ENCODE measurements around the gene INSIG2.

The INSIG2 gene

DNA sequence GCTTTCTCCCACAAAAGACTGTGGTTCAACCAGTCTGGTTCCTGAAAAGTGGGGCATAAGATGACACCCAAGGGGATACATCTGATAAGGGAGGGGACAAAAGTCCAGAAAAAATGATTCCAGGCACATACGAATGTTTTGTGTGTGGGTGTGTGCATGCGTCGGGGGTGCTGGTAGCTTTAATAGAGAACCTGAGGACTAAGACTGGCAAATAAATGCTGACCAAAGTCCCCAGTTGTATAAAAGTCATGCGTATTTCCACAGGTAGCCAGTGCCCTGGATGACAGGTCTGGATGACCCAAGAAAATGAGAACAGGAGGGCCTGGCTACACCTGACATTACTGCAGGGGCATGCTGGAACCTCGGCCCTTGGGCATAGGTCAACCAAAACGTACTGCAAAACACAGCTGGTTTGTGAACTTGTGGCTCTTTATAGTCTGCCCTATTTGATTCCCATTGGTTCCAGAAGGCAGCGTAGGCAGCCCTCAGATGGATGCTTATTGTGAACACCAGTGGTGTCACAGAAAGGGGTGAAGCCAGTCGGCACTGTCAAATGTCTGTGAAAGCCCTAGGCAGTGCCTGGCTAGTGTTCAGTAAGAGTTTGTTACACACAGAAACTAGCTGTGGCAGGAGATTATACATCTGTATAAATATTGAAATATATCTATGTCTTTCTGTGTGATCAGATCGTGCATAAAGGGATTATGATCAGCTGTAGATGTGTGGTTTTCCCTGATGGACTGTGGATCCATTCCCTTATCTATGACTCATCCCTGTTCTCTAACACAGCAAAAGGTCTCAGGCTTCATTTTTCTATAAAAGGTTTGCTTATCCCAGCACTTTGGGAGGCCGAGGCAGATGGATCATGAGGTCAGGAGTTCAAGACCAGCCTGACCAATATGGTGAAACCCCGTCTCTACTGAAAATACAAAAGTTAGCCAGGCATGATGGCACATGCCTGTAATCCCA is 58.3 kb downstream of the INSIG2 start:
- ChIA-PET POLR2A (no interaction called here), CTCF (interaction anchor here (1.4 to 1.8 kb wide), 6 partner anchors 8 to 114 kb away, joined by 3 to 7 read pairs (median 4); no protein-coding TSS in a partner anchor)
- H3K4me1 ChIP-seq (ENCODE audit: control extremely low read depth in 1 of 4, control insufficient read depth in 4 of 4, insufficient read depth in 4 of 4, low read length in 3 of 4), result no peaks in the 10 kb centered on the region
- WGBS (ENCODE audit: insufficient coverage), result 98% methylated on average over 9 of the region's 11 CpGs
- H3K36me3 ChIP-seq (ENCODE audit: control insufficient read depth in 4 of 4, insufficient read depth in 4 of 4, low read length in 3 of 4), result no peaks in the 10 kb centered on the region
- no peaks in the 10 kb centered on the region for H3K27me3 ChIP-seq (replicated peaks in 2 of 5; ENCODE audit: control insufficient read depth in 4 of 5, insufficient read depth in 5 of 5, low read length in 4 of 5)
- DNase-seq, result no peak
- no peak overlapping the region for H3K4me3 ChIP-seq (ENCODE audit: control insufficient read depth in 1 of 7, extremely low read depth in 1 of 7, insufficient read depth in 4 of 7, low read depth in 2 of 7, low read length in 6 of 7)
- H3K27ac ChIP-seq (ENCODE audit: insufficient read depth in 1 of 2, low read depth in 1 of 2, low read length in 2 of 2, poor library complexity in 1 of 2, severe bottlenecking in 2 of 2), result no peak overlapping the region
- no peaks in the 10 kb centered on the region for H3K9me3 ChIP-seq (ENCODE audit: control extremely low read depth in 1 of 5, control insufficient read depth in 4 of 5, insufficient read depth in 2 of 5, low read depth in 1 of 5, low read length in 4 of 5)

- CTCF ChIA-PET, result interaction anchor here (0.8 to 3.1 kb wide), 7 partner anchors 9 to 115 kb away, joined by 3 to 20 read pairs (median 3); no protein-coding TSS in a partner anchor
These were observed 59.9 kb downstream of the INSIG2 start for GRCh38 chr2:118148133-118148532.

GRCh38 chr2:118148809-118149208 is 60.5 kb downstream of the INSIG2 start:
- Histone ChIP-seq H3K36me3 (ENCODE audit: control insufficient read depth in 4 of 4, insufficient read depth in 4 of 4, low read length in 3 of 4) (no peaks in the 10 kb centered on the region), H3K9me3 (ENCODE audit: control extremely low read depth in 1 of 5, control insufficient read depth in 4 of 5, insufficient read depth in 2 of 5, low read depth in 1 of 5, low read length in 4 of 5) (no peaks in the 10 kb centered on the region), H3K4me1 (ENCODE audit: control extremely low read depth in 1 of 4, control insufficient read depth in 4 of 4, insufficient read depth in 4 of 4, low read length in 3 of 4) (no peaks in the 10 kb centered on the region), H3K27me3 (replicated peaks in 2 of 5; ENCODE audit: control insufficient read depth in 4 of 5, insufficient read depth in 5 of 5, low read length in 4 of 5) (no peaks in the 10 kb centered on the region), H3K4me3 (ENCODE audit: control insufficient read depth in 1 of 7, extremely low read depth in 1 of 7, insufficient read depth in 4 of 7, low read depth in 2 of 7, low read length in 6 of 7) (no peak overlapping the region), H3K27ac (ENCODE audit: insufficient read depth in 1 of 2, low read depth in 1 of 2, low read length in 2 of 2, poor library complexity in 1 of 2, severe bottlenecking in 2 of 2) (no peak overlapping the region)
- WGBS (ENCODE audit: insufficient coverage), result 33% methylated on average over 2 of the region's 3 CpGs
- ChIA-PET POLR2A (no interaction called here), CTCF (interaction anchor here (1.0 to 3.1 kb wide), 5 partner anchors 9 to 116 kb away, joined by 3 to 20 read pairs (median 3); no protein-coding TSS in a partner anchor)
- DNase-seq, result peak; percentile 25 to 62 (median 61)

More at GRCh38 chr2:118148133-118148532, 59.9 kb downstream of the INSIG2 start:
- H3K9me3 ChIP-seq (ENCODE audit: control extremely low read depth in 1 of 5, control insufficient read depth in 4 of 5, insufficient read depth in 2 of 5, low read depth in 1 of 5, low read length in 4 of 5), result no peaks in the 10 kb centered on the region
- no peaks in the 10 kb centered on the region for H3K36me3 ChIP-seq (ENCODE audit: control insufficient read depth in 4 of 4, insufficient read depth in 4 of 4, low read length in 3 of 4)
- WGBS (ENCODE audit: insufficient coverage), result 100% methylated on average over 1 of the region's 1 CpG
- POLR2A ChIA-PET, result no interaction called here
- no peaks in the 10 kb centered on the region for H3K4me1 ChIP-seq (ENCODE audit: control extremely low read depth in 1 of 4, control insufficient read depth in 4 of 4, insufficient read depth in 4 of 4, low read length in 3 of 4)
- no peak for DNase-seq
- H3K27me3 ChIP-seq (replicated peaks in 2 of 5; ENCODE audit: control insufficient read depth in 4 of 5, insufficient read depth in 5 of 5, low read length in 4 of 5), result no peaks in the 10 kb centered on the region
- no peak overlapping the region for H3K4me3 ChIP-seq (ENCODE audit: control insufficient read depth in 1 of 7, extremely low read depth in 1 of 7, insufficient read depth in 4 of 7, low read depth in 2 of 7, low read length in 6 of 7)
- H3K27ac ChIP-seq (ENCODE audit: insufficient read depth in 1 of 2, low read depth in 1 of 2, low read length in 2 of 2, poor library complexity in 1 of 2, severe bottlenecking in 2 of 2), result no peak overlapping the region

DNA sequence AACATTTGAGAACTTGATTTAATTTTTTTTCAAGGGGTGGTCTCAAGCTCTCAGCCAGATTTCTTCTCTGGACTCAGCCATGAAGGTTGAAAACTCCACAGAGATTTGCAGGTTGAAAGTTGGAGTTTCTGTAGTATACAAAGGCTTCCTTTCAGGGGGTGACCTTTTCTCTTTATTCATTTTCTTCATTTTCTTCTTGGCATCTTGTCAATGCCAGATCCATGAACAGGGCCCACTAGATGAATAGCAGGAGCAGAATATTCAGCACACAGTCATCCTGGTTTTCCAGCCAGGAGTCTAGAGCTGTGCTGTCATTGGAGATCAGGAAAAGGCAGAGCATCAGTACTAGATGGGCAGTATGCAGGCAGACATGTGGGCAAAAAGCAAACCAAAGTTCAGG is 62.0 kb downstream of the INSIG2 start:
- no peak for DNase-seq
- H3K4me3 ChIP-seq (ENCODE audit: control insufficient read depth in 1 of 7, extremely low read depth in 1 of 7, insufficient read depth in 4 of 7, low read depth in 2 of 7, low read length in 6 of 7), result no peak overlapping the region
- no peaks in the 10 kb centered on the region for H3K27me3 ChIP-seq (replicated peaks in 2 of 5; ENCODE audit: control insufficient read depth in 4 of 5, insufficient read depth in 5 of 5, low read length in 4 of 5)
- no peaks in the 10 kb centered on the region for H3K9me3 ChIP-seq (ENCODE audit: control extremely low read depth in 1 of 5, control insufficient read depth in 4 of 5, insufficient read depth in 2 of 5, low read depth in 1 of 5, low read length in 4 of 5)
- ChIA-PET POLR2A (no interaction called here), CTCF (interaction anchor here (0.9 to 3.1 kb wide), 2 partner anchors 98 to 103 kb away, joined by 3 to 20 read pairs; no protein-coding TSS in a partner anchor)
- no peaks in the 10 kb centered on the region for H3K36me3 ChIP-seq (ENCODE audit: control insufficient read depth in 4 of 4, insufficient read depth in 4 of 4, low read length in 3 of 4)
- H3K4me1 ChIP-seq (ENCODE audit: control extremely low read depth in 1 of 4, control insufficient read depth in 4 of 4, insufficient read depth in 4 of 4, low read length in 3 of 4), result no peaks in the 10 kb centered on the region
- H3K27ac ChIP-seq (ENCODE audit: insufficient read depth in 1 of 2, low read depth in 1 of 2, low read length in 2 of 2, poor library complexity in 1 of 2, severe bottlenecking in 2 of 2), result no peak overlapping the region

DNA sequence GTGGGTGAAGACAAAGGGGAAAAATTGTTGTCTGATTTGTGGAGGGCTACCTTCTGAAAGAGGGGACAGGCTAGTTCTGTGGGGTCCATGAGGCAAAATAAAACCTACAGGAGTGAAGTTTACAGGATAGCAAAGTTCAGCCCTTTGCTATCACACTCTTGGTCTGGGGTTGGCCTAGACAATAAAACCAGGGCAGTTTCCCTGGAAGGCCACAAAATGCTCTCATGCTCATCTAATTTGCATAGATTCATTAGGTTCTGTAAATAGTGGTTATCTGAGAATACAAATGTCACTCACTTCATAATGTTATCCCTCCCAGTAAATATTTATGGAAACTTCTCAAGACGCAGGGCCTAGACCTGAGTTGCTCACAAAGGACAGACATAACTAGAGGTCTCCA is 63.6 kb downstream of the INSIG2 start:
- no peaks in the 10 kb centered on the region for H3K27me3 ChIP-seq (replicated peaks in 2 of 5; ENCODE audit: control insufficient read depth in 4 of 5, insufficient read depth in 5 of 5, low read length in 4 of 5)
- no peak for DNase-seq
- H3K4me3 ChIP-seq (ENCODE audit: control insufficient read depth in 1 of 7, extremely low read depth in 1 of 7, insufficient read depth in 4 of 7, low read depth in 2 of 7, low read length in 6 of 7), result no peak overlapping the region
- CTCF ChIA-PET, result no interaction called here
- POLR2A ChIA-PET, result interaction anchor here (0.6 kb wide), 1 partner anchor 50 kb away, joined by 3 read pairs; no protein-coding TSS in a partner anchor
- H3K36me3 ChIP-seq (ENCODE audit: control insufficient read depth in 4 of 4, insufficient read depth in 4 of 4, low read length in 3 of 4), result no peaks in the 10 kb centered on the region
- H3K27ac ChIP-seq (ENCODE audit: insufficient read depth in 1 of 2, low read depth in 1 of 2, low read length in 2 of 2, poor library complexity in 1 of 2, severe bottlenecking in 2 of 2), result no peak overlapping the region
- no peaks in the 10 kb centered on the region for H3K4me1 ChIP-seq (ENCODE audit: control extremely low read depth in 1 of 4, control insufficient read depth in 4 of 4, insufficient read depth in 4 of 4, low read length in 3 of 4)
- no peaks in the 10 kb centered on the region for H3K9me3 ChIP-seq (ENCODE audit: control extremely low read depth in 1 of 5, control insufficient read depth in 4 of 5, insufficient read depth in 2 of 5, low read depth in 1 of 5, low read length in 4 of 5)
- 93% methylated on average over 1 of the region's 1 CpG for WGBS (ENCODE audit: insufficient coverage)

GRCh38 chr2:118153433-118153832 is 65.2 kb downstream of the INSIG2 start:
- H3K4me3 ChIP-seq (ENCODE audit: control insufficient read depth in 1 of 7, extremely low read depth in 1 of 7, insufficient read depth in 4 of 7, low read depth in 2 of 7, low read length in 6 of 7), result no peak overlapping the region
- CTCF ChIA-PET, result interaction anchor here (1.0 to 2.6 kb wide), 4 partner anchors 18 to 107 kb away, joined by 3 to 10 read pairs (median 4); no protein-coding TSS in a partner anchor
- H3K27me3 ChIP-seq (replicated peaks in 2 of 5; ENCODE audit: control insufficient read depth in 4 of 5, insufficient read depth in 5 of 5, low read length in 4 of 5), result no peaks in the 10 kb centered on the region
- no peak for DNase-seq
- no peaks in the 10 kb centered on the region for H3K4me1 ChIP-seq (ENCODE audit: control extremely low read depth in 1 of 4, control insufficient read depth in 4 of 4, insufficient read depth in 4 of 4, low read length in 3 of 4)
- 53% methylated on average over 4 of the region's 4 CpGs for WGBS (ENCODE audit: insufficient coverage)
- H3K36me3 ChIP-seq (ENCODE audit: control insufficient read depth in 4 of 4, insufficient read depth in 4 of 4, low read length in 3 of 4), result no peaks in the 10 kb centered on the region
- POLR2A ChIA-PET, result no interaction called here
- peaks cover 0 to 4% (median 0%) of the 10 kb centered on the region in 5 experiments for H3K9me3 ChIP-seq (ENCODE audit: control extremely low read depth in 1 of 5, control insufficient read depth in 4 of 5, insufficient read depth in 2 of 5, low read depth in 1 of 5, low read length in 4 of 5)
- no peak overlapping the region for H3K27ac ChIP-seq (ENCODE audit: insufficient read depth in 1 of 2, low read depth in 1 of 2, low read length in 2 of 2, poor library complexity in 1 of 2, severe bottlenecking in 2 of 2)

GRCh38 chr2:118154176-118154575 is 65.9 kb downstream of the INSIG2 start:
- ChIA-PET CTCF (interaction anchor here (0.7 to 2.6 kb wide), 5 partner anchors 8 to 121 kb away, joined by 3 to 10 read pairs (median 3); no protein-coding TSS in a partner anchor), POLR2A (no interaction called here)
- WGBS (ENCODE audit: insufficient coverage), result no CpG with 5 or more reads among the region's 2 CpGs
- no peaks in the 10 kb centered on the region for H3K27me3 ChIP-seq (replicated peaks in 2 of 5; ENCODE audit: control insufficient read depth in 4 of 5, insufficient read depth in 5 of 5, low read length in 4 of 5)
- no peak for DNase-seq
- H3K4me1 ChIP-seq (ENCODE audit: control extremely low read depth in 1 of 4, control insufficient read depth in 4 of 4, insufficient read depth in 4 of 4, low read length in 3 of 4), result no peaks in the 10 kb centered on the region
- H3K27ac ChIP-seq (ENCODE audit: insufficient read depth in 1 of 2, low read depth in 1 of 2, low read length in 2 of 2, poor library complexity in 1 of 2, severe bottlenecking in 2 of 2), result no peak overlapping the region
- H3K4me3 ChIP-seq (ENCODE audit: control insufficient read depth in 1 of 7, extremely low read depth in 1 of 7, insufficient read depth in 4 of 7, low read depth in 2 of 7, low read length in 6 of 7), result no peak overlapping the region
- H3K36me3 ChIP-seq (ENCODE audit: control insufficient read depth in 4 of 4, insufficient read depth in 4 of 4, low read length in 3 of 4), result no peaks in the 10 kb centered on the region
- peaks cover 0 to 4% (median 0%) of the 10 kb centered on the region in 5 experiments for H3K9me3 ChIP-seq (ENCODE audit: control extremely low read depth in 1 of 5, control insufficient read depth in 4 of 5, insufficient read depth in 2 of 5, low read depth in 1 of 5, low read length in 4 of 5)
